ENCODE measurements around the gene SLC2A10. TPM values are rescaled to one million over a fixed set of nuclear protein-coding genes. Genes with fewer than 3 reads are reported as not detected.

The SLC2A10 gene
- polyA plus RNA-seq, 1 experiment: 41.9 TPM

DNA sequence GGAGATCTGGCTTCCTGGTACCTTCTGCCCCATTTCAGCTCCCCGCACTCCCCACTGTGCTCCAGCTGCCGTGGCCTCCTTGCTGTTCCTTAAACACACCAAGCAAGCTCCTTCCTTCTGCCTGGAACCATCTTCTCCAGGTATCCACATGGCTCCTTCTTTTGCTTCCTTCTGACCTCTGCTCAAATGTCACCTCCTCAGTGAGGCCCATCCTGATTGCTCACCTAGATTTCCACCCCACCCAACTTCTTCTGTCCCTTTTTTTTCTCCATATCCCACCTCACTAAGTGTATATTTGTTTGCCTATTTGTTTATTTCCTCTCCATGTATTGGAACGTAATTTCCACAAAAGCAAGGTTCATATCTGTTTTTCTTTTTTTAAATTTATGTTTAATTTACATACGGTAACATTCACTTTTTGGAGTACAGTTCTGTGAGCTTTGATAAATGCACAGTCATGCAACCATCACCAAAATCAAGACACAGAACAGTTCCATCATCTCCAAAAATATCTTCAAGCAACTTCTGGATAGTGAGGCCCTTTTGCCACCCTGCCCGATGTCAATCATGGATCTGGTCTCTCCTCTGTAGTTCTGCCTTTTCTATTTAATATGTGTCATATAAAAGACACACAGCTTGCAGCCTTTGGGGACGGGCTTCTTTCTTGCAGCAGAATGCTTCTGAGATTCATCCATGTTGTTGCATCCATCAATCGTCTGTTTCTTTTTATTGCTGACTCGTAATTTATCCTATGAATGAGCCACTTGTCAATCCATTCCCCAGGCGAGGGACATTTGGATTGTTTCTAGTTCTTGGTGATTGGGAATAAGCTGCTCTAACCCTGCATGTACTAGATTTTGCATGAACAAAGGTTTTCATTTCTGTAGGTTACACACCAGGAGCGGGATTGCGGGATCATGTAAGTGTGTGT lies 46.3 kb downstream of the SLC2A10 start:
- peaks cover 1% of the 10 kb centered on the region; the same call in 1 of the 2 replicates for H3K27me3 ChIP-seq (ENCODE audit: control insufficient read depth, insufficient read depth, low read length)
- ChIA-PET CTCF (interaction anchor here (0.6 to 5.8 kb wide), 7 partner anchors 8 to 629 kb away, joined by 3 to 38 read pairs (median 4); no protein-coding TSS in a partner anchor), POLR2A (no interaction called here)
- H3K4me3 ChIP-seq (ENCODE audit: low read depth, low read length): no peak overlapping the region
- no peak for DNase-seq (ENCODE audit: low read depth)
- no peaks in the 10 kb centered on the region for H3K36me3 ChIP-seq (ENCODE audit: control insufficient read depth, insufficient read depth, low read length)
- TF ChIP-seq, protein P1, sequence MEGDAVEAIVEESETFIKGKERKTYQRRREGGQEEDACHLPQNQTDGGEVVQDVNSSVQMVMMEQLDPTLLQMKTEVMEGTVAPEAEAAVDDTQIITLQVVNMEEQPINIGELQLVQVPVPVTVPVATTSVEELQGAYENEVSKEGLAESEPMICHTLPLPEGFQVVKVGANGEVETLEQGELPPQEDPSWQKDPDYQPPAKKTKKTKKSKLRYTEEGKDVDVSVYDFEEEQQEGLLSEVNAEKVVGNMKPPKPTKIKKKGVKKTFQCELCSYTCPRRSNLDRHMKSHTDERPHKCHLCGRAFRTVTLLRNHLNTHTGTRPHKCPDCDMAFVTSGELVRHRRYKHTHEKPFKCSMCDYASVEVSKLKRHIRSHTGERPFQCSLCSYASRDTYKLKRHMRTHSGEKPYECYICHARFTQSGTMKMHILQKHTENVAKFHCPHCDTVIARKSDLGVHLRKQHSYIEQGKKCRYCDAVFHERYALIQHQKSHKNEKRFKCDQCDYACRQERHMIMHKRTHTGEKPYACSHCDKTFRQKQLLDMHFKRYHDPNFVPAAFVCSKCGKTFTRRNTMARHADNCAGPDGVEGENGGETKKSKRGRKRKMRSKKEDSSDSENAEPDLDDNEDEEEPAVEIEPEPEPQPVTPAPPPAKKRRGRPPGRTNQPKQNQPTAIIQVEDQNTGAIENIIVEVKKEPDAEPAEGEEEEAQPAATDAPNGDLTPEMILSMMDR (IDR thresholded peaks at IDR 0.05; ENCODE audit: insufficient read depth, low read depth, low read length): no peak

DNA sequence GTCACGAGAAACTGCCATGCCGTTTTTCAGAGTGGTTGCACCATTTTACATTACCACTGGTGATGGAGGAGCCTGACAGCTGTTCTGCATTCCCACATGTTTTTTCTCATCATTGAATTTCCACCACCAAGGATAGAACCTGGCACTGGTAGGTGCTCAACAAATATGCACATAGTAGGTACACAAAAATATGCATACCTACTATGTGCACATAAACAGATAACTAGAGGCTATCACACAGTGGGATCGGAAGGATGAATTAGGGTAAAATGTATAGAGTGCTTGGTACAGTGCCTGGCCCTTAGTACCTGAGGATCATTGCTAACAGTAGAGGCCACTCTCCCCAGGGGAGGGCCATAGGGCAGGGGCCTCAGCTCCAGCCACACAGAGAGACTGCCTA lies 47.0 kb downstream of the SLC2A10 start:
- POLR2A ChIA-PET: no interaction called here
- peaks cover 3% of the 10 kb centered on the region; the same call in 1 of the 2 replicates for H3K27me3 ChIP-seq (ENCODE audit: control insufficient read depth, insufficient read depth, low read length)
- TF ChIP-seq, protein P1 (IDR thresholded peaks at IDR 0.05; ENCODE audit: insufficient read depth, low read depth, low read length): no peak
- no peak overlapping the region for H3K4me3 ChIP-seq (ENCODE audit: low read depth, low read length)
- DNase-seq (ENCODE audit: low read depth): no peak
- H3K36me3 ChIP-seq (ENCODE audit: control insufficient read depth, insufficient read depth, low read length): no peaks in the 10 kb centered on the region
- CTCF ChIA-PET: interaction anchor here (1.2 to 5.8 kb wide), 3 partner anchors 10 to 628 kb away, joined by 4 to 38 read pairs (median 11); no protein-coding TSS in a partner anchor

DNA sequence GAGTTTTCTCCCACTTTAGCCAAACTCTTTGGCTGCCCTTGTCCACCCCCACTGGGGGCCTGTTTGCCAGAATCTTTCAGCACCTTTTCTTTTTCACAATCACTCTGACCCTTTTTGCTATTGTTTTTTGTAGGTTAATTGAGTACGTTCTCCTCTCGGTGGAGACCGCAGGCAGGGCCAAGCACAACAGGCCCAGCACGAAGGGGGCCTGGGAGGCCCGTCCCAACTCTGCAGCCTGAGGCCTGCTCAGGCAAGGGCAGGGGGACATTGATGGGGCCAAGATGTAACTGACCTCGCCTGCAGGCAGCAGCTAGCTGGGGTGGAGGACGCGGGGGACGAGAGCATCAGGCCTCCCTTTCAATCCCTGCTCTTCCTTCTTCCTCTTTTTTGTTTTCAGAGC lies 47.7 kb downstream of the SLC2A10 start:
- H3K27me3 ChIP-seq (ENCODE audit: control insufficient read depth, insufficient read depth, low read length): peaks cover 3% of the 10 kb centered on the region; the same call in 1 of the 2 replicates
- no peaks in the 10 kb centered on the region for H3K36me3 ChIP-seq (ENCODE audit: control insufficient read depth, insufficient read depth, low read length)
- no peak for DNase-seq (ENCODE audit: low read depth)
- TF ChIP-seq, protein P1 (IDR thresholded peaks at IDR 0.05; ENCODE audit: insufficient read depth, low read depth, low read length): no peak
- POLR2A ChIA-PET: no interaction called here
- no peak overlapping the region for H3K4me3 ChIP-seq (ENCODE audit: low read depth, low read length)
- CTCF ChIA-PET: interaction anchor here (0.7 to 5.8 kb wide), 10 partner anchors 10 to 409 kb away, joined by 3 to 38 read pairs (median 4); no protein-coding TSS in a partner anchor

DNA sequence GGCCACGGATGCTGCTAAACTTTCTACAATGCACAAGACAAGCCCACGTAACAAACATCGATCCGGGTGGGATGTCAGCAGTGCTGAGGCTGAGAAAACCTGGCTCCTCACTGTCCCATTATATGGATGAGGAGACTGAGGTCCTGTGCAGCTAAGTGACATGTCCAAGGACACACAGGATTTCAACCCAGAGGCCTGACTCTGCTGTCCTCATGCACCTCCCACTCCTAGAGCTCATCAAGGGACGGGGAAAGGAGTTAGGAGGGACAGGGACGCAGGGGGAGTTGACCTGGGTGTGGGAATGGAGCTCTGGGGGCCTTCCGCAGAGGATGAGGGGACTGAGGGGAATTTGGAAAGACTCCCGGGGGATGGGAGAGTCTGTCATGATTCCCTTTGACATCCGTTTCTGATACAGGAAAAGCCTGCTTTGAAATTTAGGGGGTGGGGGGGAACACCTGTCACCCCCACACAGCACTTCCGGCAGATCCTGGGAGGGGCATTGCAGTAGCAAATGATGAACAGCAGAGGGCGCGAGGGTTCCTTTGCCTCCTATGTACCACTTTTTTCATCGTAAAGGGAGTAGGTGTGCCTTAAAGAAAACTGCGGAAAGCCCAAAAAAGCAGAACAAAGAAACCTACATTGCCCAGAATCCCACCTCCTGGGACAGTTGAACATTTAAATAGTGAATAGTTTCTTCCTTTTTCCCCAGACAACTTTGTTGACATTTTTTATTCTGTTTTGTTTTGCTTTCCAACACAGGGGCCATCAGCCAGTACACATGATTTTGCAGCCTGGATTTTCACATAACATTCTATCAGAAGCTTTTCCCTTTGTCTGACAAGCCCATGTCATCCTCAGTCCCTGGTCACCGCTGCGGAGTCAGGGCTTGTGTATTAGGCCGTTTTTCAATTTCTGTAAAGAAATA lies 48.6 kb downstream of the SLC2A10 start:
- POLR2A ChIA-PET: no interaction called here
- DNase-seq (ENCODE audit: low read depth): no peak

More for the DNA sequence above, 48.6 kb downstream of the SLC2A10 start:
- H3K36me3 ChIP-seq (ENCODE audit: control insufficient read depth, insufficient read depth, low read length): no peaks in the 10 kb centered on the region
- H3K4me3 ChIP-seq (ENCODE audit: low read depth, low read length): no peak overlapping the region
- TF ChIP-seq, protein P1 (IDR thresholded peaks at IDR 0.05; ENCODE audit: insufficient read depth, low read depth, low read length): peak; percentile 97
- peaks cover 3% of the 10 kb centered on the region; the same call in 1 of the 2 replicates for H3K27me3 ChIP-seq (ENCODE audit: control insufficient read depth, insufficient read depth, low read length)
- CTCF ChIA-PET: interaction anchor here (0.6 to 5.8 kb wide), 17 partner anchors 11 to 516 kb away, joined by 3 to 38 read pairs (median 3); no protein-coding TSS in a partner anchor

Measured in BJ (cell line).